CD4-positive, alpha-beta T cell (primary cell): Measurements from ENCODE around the gene TENM4. TPM values are rescaled to one million over a fixed set of nuclear protein-coding genes. Genes with fewer than 3 reads are reported as not detected.
"Not testable (repeated sequence)": the region's sequence is repeated elsewhere in the genome, so short reads cannot be mapped to it uniquely, and the experiment has no call there.

ENCODE experiments used
- ATAC-seq: fragments of 200-7000 bp; cut with Tn5 transposase; one replicate; pipeline ENCODE4 v1.10.0; 2022; ENCODE audit warnings: mild to moderate bottlenecking; ENCODE audit not compliant: poor library complexity
- CTCF ChIA-PET: fragments of 350-600 bp; sonication (Branson Sonifier 250); formaldehyde crosslinking; loops from one replicate; lab custom pipeline; 2021; ENCODE audit warnings: antibody characterized with exemption, inconsistent platforms; lab: Charles Lee
- POLR2A ChIA-PET: fragments of 350-600 bp; sonication (Branson Sonifier 250); formaldehyde crosslinking; loops from one replicate; lab custom pipeline; 2021; ENCODE audit warnings: antibody characterized with exemption, inconsistent platforms; lab: Charles Lee
- DNase-seq, 14 experiments: peaks; one replicate each; pipeline ENCODE4 v3.0.0-alpha.2; 2013 to 2020; ENCODE audit warnings: mixed read lengths in 2 of 14
- H3K27ac ChIP-seq, 2 donors: one replicate each; pipeline versions ENCODE4 v1.5.1 to v1.7.0; 2013; ENCODE audit warnings: low read length in 2 of 2, low read depth in 1 of 2, mild to moderate bottlenecking in 1 of 2
- H3K27me3 ChIP-seq, 2 experiments: 1 replicate in 1 of 2; 2 replicates in 1 of 2; pipeline versions ENCODE4 v1.6.1 to v1.7.0; 2013; ENCODE audit warnings: low read length in 2 of 2, control low read depth in 1 of 2, mild to moderate bottlenecking in 1 of 2, moderate library complexity in 1 of 2; ENCODE audit not compliant: insufficient read depth in 2 of 2, control insufficient read depth in 1 of 2
- H3K36me3 ChIP-seq: one replicate; pipeline ENCODE4 v1.6.1; 2013; ENCODE audit warnings: low read length, control low read depth; ENCODE audit not compliant: insufficient read depth
- H3K4me1 ChIP-seq: one replicate; pipeline ENCODE4 v1.6.1; 2013; ENCODE audit warnings: low read length, control low read depth; ENCODE audit not compliant: insufficient read depth
- H3K4me3 ChIP-seq: one replicate; pipeline ENCODE4 v1.5.1; 2013; ENCODE audit warnings: mild to moderate bottlenecking, low read length, moderate library complexity
- H3K9me3 ChIP-seq, 2 experiments: 1 replicate in 1 of 2; 2 replicates in 1 of 2; pipeline versions ENCODE4 v1.6.1 to v1.7.0; 2013; ENCODE audit warnings: low read length in 2 of 2, mild to moderate bottlenecking in 2 of 2, control low read depth in 1 of 2, moderate library complexity in 1 of 2; ENCODE audit not compliant: control insufficient read depth in 1 of 2, insufficient read depth in 1 of 2
- H3K27ac Mint-ChIP-seq: one replicate; pipeline ENCODE4 v1.8.0; 2020; ENCODE audit warnings: mixed read lengths
- H3K27me3 Mint-ChIP-seq: one replicate; pipeline ENCODE4 v1.8.0; 2021; ENCODE audit warnings: mixed read lengths
- H3K36me3 Mint-ChIP-seq: one replicate; pipeline ENCODE4 v1.8.0; 2021; ENCODE audit warnings: low read depth, mixed read lengths
- H3K4me1 Mint-ChIP-seq: one replicate; pipeline ENCODE4 v1.8.0; 2021; ENCODE audit warnings: low read depth, mixed read lengths
- H3K4me3 Mint-ChIP-seq: one replicate; pipeline ENCODE4 v1.8.0; 2020; ENCODE audit warnings: mild to moderate bottlenecking, mixed read lengths
- H3K9me3 Mint-ChIP-seq: one replicate; pipeline ENCODE4 v1.8.0; 2020; ENCODE audit warnings: mixed read lengths
- intact Hi-C, 2 experiments: fragments of 100-400 bp; cut with DNase I in 1 of 2; cut with micrococcal nuclease in 1 of 2; formaldehyde crosslinking; loops; one replicate each; pipeline versions ENCODE4 v1.15.1 to v1.9.0; 2023 to 2025; cut with DNase I, micrococcal nuclease
- total RNA-seq, 174 experiments: library from RNA in 2 of 174; stranded (reverse) in 2 of 174; gene quantifications; one replicate each; pipeline ENCODE4 v1.2.3 and lab custom pipeline; 2021 to 2026
- TF ChIP-seq, protein P1 (sequence below): fragments of 200-600 bp; IDR thresholded peaks from one replicate; pipeline ENCODE4 v1.8.0; 2022; ENCODE audit warnings: antibody characterized with exemption, mild to moderate bottlenecking

The TENM4 gene
- total RNA-seq, 2 experiments from 2014 or later = 0.22 to 0.31 TPM

DNA sequence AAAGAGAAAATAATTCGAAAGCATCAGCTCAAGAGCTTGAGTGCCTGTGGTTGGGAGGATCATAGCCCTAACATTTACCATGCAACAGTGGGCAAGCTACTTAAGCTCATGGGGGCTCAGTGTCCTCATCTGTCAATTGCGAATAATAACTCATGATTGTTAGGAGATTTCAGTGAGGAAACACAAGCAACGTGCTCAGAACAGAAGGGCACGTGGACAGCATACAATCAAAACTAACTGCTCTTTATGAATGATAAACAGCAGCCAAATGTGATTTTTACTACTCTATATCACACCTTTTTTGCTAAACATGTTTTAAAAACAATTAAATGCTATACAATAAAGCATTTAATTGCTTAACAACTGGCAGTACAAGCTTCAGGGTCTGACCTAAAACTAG, 556.1 kb downstream of the TENM4 start:
- Histone ChIP-seq H3K9me3 (peaks cover 0 to 6% of the 10 kb centered on the region in 2 experiments), H3K4me1 (no peaks in the 10 kb centered on the region), H3K36me3 (no peaks in the 10 kb centered on the region), H3K27me3 (peaks cover 0 to 2% of the 10 kb centered on the region in 2 experiments), H3K4me3 (no peak overlapping the region), H3K27ac (no peak overlapping the region)
- H3K4me1 Mint-ChIP-seq = no peaks in the 10 kb centered on the region
- POLR2A ChIA-PET = no interaction called here
- no peak overlapping the region for H3K27ac Mint-ChIP-seq
- peaks cover 8% of the 10 kb centered on the region for H3K9me3 Mint-ChIP-seq
- H3K4me3 Mint-ChIP-seq = no peak overlapping the region
- no peak for DNase-seq
- no peaks in the 10 kb centered on the region for H3K36me3 Mint-ChIP-seq
- ATAC-seq = no peak
- intact Hi-C loops = no loop called here
- H3K27me3 Mint-ChIP-seq = peaks cover 13% of the 10 kb centered on the region
- TF ChIP-seq, protein P1, sequence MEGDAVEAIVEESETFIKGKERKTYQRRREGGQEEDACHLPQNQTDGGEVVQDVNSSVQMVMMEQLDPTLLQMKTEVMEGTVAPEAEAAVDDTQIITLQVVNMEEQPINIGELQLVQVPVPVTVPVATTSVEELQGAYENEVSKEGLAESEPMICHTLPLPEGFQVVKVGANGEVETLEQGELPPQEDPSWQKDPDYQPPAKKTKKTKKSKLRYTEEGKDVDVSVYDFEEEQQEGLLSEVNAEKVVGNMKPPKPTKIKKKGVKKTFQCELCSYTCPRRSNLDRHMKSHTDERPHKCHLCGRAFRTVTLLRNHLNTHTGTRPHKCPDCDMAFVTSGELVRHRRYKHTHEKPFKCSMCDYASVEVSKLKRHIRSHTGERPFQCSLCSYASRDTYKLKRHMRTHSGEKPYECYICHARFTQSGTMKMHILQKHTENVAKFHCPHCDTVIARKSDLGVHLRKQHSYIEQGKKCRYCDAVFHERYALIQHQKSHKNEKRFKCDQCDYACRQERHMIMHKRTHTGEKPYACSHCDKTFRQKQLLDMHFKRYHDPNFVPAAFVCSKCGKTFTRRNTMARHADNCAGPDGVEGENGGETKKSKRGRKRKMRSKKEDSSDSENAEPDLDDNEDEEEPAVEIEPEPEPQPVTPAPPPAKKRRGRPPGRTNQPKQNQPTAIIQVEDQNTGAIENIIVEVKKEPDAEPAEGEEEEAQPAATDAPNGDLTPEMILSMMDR = no peak
- CTCF ChIA-PET = no interaction called here

DNA sequence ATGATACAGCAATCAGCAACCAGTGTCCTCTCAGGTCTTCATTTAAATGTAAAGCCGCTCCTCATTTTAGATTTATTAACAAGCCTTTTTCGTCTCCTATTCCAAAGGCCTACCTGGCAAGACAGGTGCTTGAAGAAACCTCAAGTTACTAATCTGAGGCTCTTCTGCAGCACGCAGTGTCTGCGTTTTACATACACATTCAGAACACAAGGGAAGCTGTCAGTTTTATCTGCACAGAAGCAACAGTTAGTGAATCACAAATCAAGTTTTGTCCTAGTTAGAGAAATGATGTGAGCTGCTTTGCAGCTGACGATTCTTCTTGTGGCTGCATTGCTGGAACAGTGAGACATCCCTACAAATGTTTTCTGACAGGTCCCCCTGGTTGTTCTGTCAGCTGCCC, 557.3 kb downstream of the TENM4 start:
- no peak overlapping the region for H3K4me3 Mint-ChIP-seq
- no peaks in the 10 kb centered on the region for H3K4me1 Mint-ChIP-seq
- ATAC-seq = no peak
- H3K4me3 ChIP-seq = no peak overlapping the region
- DNase-seq = no peak
- H3K27me3 ChIP-seq = no peaks in the 10 kb centered on the region
- intact Hi-C loops = no loop called here
- TF ChIP-seq, protein P1 = no peak
- no peaks in the 10 kb centered on the region for H3K4me1 ChIP-seq
- no peak overlapping the region for H3K27ac Mint-ChIP-seq
- H3K9me3 Mint-ChIP-seq = peaks cover 8% of the 10 kb centered on the region
- H3K27ac ChIP-seq = no peak overlapping the region
- POLR2A ChIA-PET = no interaction called here
- no peaks in the 10 kb centered on the region for H3K36me3 Mint-ChIP-seq
- CTCF ChIA-PET = no interaction called here
- no peaks in the 10 kb centered on the region for H3K36me3 ChIP-seq
- H3K9me3 ChIP-seq = peaks cover 0 to 12% of the 10 kb centered on the region in 2 experiments
- H3K27me3 Mint-ChIP-seq = peaks cover 13% of the 10 kb centered on the region

DNA sequence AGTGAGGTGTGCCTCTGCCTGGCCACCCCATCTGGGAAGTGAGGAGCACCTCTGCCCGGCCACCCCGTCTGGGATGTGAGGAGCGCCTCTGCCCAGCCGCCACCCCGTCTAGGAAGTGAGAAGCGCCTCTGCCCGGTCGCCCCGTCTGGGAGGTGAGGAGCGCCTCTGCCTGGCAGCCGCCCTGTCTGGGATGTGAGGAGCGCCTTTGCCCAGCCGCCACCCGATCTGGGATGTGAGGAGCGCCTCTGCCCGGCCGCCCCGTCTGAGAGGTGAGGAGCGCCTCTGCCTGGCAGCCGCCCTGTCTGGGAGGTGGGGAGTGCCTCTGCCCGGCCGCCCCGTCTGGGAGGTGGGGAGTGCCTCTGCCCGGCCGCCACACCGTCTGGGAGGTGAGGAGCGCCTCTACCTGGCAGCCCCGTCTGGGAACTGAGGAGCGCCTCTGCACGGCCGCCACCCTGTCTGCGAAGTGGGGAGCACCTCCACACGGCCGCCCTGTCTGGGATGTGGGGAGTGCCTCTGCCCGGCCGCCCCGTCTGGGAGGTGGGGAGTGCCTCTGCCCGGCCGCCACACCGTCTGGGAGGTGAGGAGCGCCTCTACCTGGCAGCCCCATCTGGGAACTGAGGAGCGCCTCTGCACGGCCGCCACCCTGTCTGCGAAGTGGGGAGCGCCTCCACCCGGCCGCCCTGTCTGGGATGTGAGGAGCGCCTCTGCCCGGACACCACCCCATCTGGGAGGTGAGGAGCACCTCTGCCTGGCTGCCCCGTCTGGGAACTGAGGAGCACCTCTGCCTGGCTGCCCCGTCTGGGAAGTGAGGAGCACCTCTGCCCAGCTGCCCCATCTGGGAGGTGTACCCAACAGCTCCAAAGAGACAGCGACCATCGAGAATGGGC, 561.5 kb downstream of the TENM4 start:
- POLR2A ChIA-PET, ATAC-seq, H3K4me1 Mint-ChIP-seq, H3K27ac ChIP-seq, CTCF ChIA-PET, DNase-seq, H3K4me3 ChIP-seq, H3K4me3 Mint-ChIP-seq, H3K27ac Mint-ChIP-seq, H3K27me3 ChIP-seq, H3K36me3 ChIP-seq, H3K9me3 Mint-ChIP-seq, intact Hi-C loops, H3K4me1 ChIP-seq, H3K36me3 Mint-ChIP-seq: not testable (repeated sequence)
- peaks cover 0 to 15% of the 10 kb centered on the region in 2 experiments for H3K9me3 ChIP-seq
- H3K27me3 Mint-ChIP-seq = peaks cover 20% of the 10 kb centered on the region
